Measurements from ENCODE around the gene ABCB10. TPM values are rescaled to one million over a fixed set of nuclear protein-coding genes. Genes with fewer than 3 reads are reported as not detected.
"Not testable (repeated sequence)": the region's sequence is repeated elsewhere in the genome, so short reads cannot be mapped to it uniquely, and the experiment has no call there.

The ABCB10 gene
- total RNA-seq, 1 experiment from 2014 or later = 19.2 TPM

DNA sequence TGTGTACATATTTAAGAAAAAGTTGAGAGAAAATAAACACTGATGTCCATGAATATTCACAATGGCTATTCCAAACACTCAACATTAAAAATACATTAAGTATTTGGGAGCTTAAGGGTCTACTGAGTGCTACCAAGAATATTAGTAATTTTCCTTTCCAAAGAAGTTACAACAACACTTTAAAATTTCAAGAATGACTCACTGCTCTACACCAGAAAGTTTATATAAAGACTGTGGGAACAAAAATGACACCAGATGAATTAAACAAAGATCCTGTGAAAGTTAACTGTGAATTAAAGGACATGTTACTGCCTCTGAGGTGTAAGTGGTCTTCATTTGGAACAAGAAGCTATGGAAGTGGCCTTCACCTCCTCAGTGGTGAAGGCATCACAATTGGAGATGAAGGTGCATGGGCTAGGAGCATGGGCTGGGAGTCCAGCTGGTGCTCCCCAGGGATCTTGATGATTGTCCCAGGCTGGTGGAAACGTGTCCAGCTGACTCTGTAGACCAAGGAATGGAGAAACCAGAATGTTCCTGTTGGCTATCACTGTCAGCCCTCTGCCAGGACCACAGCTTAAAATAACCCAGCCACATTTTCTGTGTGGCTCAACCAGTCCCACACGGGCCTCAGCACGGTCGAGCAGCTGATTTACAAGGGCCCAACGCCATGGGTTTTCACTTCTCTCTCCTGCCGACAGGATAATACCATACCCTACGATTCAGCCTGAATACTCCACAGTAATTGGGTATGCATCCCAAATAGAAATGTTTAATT, 38.6 kb upstream of the ABCB10 start:
- H3K4me3 ChIP-seq (ENCODE audit: low read depth in 2 of 2, low read length in 2 of 2) = no peak overlapping the region
- POLR2A ChIA-PET = no interaction called here
- no peaks in the 10 kb centered on the region for H3K27me3 ChIP-seq (ENCODE audit: control insufficient read depth, insufficient read depth, low read length)
- no peak for TF ChIP-seq TCF7L2 (IDR thresholded peaks at IDR 0.05; ENCODE audit: low read depth, low read length)
- TF ChIP-seq POLR2AphosphoS5 (IDR thresholded peaks at IDR 0.05; ENCODE audit: low read depth, low read length) = no peak
- TF ChIP-seq SIN3A (IDR thresholded peaks at IDR 0.05; ENCODE audit: borderline replicate concordance, insufficient read depth, low read depth, low read length) = no peak
- TF ChIP-seq, protein P1, sequence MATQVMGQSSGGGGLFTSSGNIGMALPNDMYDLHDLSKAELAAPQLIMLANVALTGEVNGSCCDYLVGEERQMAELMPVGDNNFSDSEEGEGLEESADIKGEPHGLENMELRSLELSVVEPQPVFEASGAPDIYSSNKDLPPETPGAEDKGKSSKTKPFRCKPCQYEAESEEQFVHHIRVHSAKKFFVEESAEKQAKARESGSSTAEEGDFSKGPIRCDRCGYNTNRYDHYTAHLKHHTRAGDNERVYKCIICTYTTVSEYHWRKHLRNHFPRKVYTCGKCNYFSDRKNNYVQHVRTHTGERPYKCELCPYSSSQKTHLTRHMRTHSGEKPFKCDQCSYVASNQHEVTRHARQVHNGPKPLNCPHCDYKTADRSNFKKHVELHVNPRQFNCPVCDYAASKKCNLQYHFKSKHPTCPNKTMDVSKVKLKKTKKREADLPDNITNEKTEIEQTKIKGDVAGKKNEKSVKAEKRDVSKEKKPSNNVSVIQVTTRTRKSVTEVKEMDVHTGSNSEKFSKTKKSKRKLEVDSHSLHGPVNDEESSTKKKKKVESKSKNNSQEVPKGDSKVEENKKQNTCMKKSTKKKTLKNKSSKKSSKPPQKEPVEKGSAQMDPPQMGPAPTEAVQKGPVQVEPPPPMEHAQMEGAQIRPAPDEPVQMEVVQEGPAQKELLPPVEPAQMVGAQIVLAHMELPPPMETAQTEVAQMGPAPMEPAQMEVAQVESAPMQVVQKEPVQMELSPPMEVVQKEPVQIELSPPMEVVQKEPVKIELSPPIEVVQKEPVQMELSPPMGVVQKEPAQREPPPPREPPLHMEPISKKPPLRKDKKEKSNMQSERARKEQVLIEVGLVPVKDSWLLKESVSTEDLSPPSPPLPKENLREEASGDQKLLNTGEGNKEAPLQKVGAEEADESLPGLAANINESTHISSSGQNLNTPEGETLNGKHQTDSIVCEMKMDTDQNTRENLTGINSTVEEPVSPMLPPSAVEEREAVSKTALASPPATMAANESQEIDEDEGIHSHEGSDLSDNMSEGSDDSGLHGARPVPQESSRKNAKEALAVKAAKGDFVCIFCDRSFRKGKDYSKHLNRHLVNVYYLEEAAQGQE (IDR thresholded peaks at IDR 0.05; ENCODE audit: insufficient read depth in 1 of 2, low read depth in 2 of 2, low read length in 1 of 2) = no peak
- TF ChIP-seq, protein P2, sequence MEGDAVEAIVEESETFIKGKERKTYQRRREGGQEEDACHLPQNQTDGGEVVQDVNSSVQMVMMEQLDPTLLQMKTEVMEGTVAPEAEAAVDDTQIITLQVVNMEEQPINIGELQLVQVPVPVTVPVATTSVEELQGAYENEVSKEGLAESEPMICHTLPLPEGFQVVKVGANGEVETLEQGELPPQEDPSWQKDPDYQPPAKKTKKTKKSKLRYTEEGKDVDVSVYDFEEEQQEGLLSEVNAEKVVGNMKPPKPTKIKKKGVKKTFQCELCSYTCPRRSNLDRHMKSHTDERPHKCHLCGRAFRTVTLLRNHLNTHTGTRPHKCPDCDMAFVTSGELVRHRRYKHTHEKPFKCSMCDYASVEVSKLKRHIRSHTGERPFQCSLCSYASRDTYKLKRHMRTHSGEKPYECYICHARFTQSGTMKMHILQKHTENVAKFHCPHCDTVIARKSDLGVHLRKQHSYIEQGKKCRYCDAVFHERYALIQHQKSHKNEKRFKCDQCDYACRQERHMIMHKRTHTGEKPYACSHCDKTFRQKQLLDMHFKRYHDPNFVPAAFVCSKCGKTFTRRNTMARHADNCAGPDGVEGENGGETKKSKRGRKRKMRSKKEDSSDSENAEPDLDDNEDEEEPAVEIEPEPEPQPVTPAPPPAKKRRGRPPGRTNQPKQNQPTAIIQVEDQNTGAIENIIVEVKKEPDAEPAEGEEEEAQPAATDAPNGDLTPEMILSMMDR (IDR thresholded peaks at IDR 0.05) = no peak
- intact Hi-C loops (cut with micrococcal nuclease; ENCODE audit: unreplicated experiment) = no loop called here
- in situ Hi-C loops (cut with HindIII; ENCODE audit: low pct_unique_long_range_greater_than_20kb, low sequenced_read_pairs) = no loop called here
- no TSS peak for BruUV-seq (replicated peaks)
- CTCF ChIA-PET = no interaction called here
- no peaks in the 10 kb centered on the region for H3K9me3 ChIP-seq (ENCODE audit: control insufficient read depth, insufficient read depth, low read depth, low read length)
- DNase-seq (ENCODE audit: low read depth, low spot score) = no peak
- H3K27ac ChIP-seq (ENCODE audit: low read length) = no peak overlapping the region
- no peak for ATAC-seq
- H3K4me1 ChIP-seq (ENCODE audit: control insufficient read depth, insufficient read depth, low read length) = no peaks in the 10 kb centered on the region
- peaks cover 11% of the 10 kb centered on the region for H3K36me3 ChIP-seq (ENCODE audit: control insufficient read depth, insufficient read depth, low read length)

DNA sequence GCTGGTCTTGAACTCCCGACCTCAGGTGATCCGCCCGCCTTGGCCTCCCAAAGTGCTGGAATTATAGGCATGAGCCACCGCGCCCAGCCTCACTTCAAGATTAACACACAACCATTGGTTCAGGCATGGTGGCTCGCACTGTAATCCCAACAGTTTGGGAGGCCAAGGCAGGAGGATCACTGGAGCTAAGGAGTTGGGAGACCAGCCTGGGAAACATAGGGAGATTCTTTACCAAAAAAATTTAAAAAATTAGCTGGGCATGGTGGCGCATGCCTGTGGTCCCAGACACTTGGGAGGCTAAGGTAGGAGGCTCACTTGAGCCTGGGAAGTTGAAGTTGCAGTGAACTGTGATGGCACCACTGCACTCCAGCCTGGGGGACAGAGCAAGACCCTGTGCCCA, 37.4 kb upstream of the ABCB10 start:
- BruUV-seq (replicated peaks); H3K36me3 ChIP-seq (ENCODE audit: control insufficient read depth, insufficient read depth, low read length); H3K4me1 ChIP-seq (ENCODE audit: control insufficient read depth, insufficient read depth, low read length); H3K27me3 ChIP-seq (ENCODE audit: control insufficient read depth, insufficient read depth, low read length); H3K4me3 ChIP-seq (ENCODE audit: low read depth in 2 of 2, low read length in 2 of 2); in situ Hi-C loops (cut with HindIII; ENCODE audit: low pct_unique_long_range_greater_than_20kb, low sequenced_read_pairs); ATAC-seq; H3K27ac ChIP-seq (ENCODE audit: low read length); DNase-seq (ENCODE audit: low read depth, low spot score); intact Hi-C loops (cut with micrococcal nuclease; ENCODE audit: unreplicated experiment); POLR2A ChIA-PET; H3K9me3 ChIP-seq (ENCODE audit: control insufficient read depth, insufficient read depth, low read depth, low read length); CTCF ChIA-PET: not testable (repeated sequence)

DNA sequence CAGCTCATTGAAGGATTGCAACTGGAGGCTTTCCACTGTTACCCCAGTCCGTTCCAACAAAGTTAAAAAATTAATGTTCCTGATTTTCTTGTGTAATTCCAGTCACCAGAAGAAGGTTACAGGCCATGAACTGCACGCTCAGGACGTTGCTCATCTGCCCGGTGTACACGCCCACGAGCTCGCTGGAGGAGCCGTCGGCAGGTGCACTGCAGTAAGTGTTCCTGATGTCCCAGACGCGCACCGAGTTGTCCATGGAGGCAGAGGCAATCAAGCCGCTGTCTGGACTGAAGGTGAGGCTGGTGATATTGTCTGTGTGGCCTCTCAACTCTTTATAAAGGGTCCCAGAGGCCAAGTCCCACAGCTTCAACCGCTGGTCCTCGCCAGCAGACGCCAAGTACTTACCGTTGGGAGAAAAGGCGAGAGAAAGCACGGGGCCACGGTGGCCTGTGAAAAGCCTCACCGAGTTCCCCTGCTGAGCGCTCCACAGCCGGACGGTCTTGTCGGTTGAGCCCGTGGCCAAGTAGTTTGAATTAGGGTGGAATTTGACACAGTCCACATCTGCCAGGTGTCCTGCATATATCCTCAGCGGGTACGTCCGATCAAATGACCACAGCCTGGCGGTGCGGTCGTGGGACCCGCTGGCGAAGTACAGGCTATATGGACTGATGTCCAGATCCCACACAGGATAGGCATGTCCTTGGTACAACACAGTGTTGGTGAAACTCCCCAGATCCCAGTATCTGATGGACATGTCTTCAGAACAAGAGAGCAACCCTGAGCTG, 35.9 kb upstream of the ABCB10 start:
- TF ChIP-seq POLR2AphosphoS5 (IDR thresholded peaks at IDR 0.05; ENCODE audit: low read depth, low read length) = no peak
- TF ChIP-seq, protein P2 (IDR thresholded peaks at IDR 0.05) = no peak
- TF ChIP-seq, protein P1 (IDR thresholded peaks at IDR 0.05; ENCODE audit: insufficient read depth in 1 of 2, low read depth in 2 of 2, low read length in 1 of 2) = no peak
- TF ChIP-seq SIN3A (IDR thresholded peaks at IDR 0.05; ENCODE audit: borderline replicate concordance, insufficient read depth, low read depth, low read length) = no peak
- no peak for TF ChIP-seq TCF7L2 (IDR thresholded peaks at IDR 0.05; ENCODE audit: low read depth, low read length)
- H3K9me3 ChIP-seq (ENCODE audit: control insufficient read depth, insufficient read depth, low read depth, low read length) = no peaks in the 10 kb centered on the region
- no TSS peak for BruUV-seq (replicated peaks)
- H3K27ac ChIP-seq (ENCODE audit: low read length) = no peak overlapping the region
- in situ Hi-C loops (cut with HindIII; ENCODE audit: low pct_unique_long_range_greater_than_20kb, low sequenced_read_pairs) (no loop called here), intact Hi-C loops (cut with micrococcal nuclease; ENCODE audit: unreplicated experiment) (no loop called here)
- no peak for ATAC-seq
- ChIA-PET POLR2A (no interaction called here), CTCF (no interaction called here)
- no peaks in the 10 kb centered on the region for H3K4me1 ChIP-seq (ENCODE audit: control insufficient read depth, insufficient read depth, low read length)
- DNase-seq (ENCODE audit: low read depth, low spot score) = no peak
- H3K4me3 ChIP-seq (ENCODE audit: low read depth in 2 of 2, low read length in 2 of 2) = no peak overlapping the region
- H3K36me3 ChIP-seq (ENCODE audit: control insufficient read depth, insufficient read depth, low read length) = no peaks in the 10 kb centered on the region; the same call in 1 of the 2 replicates
- no peaks in the 10 kb centered on the region for H3K27me3 ChIP-seq (ENCODE audit: control insufficient read depth, insufficient read depth, low read length)
